Spinal cord (tissue), 10 donors: Measurements from ENCODE around the gene CRLF1. TPM values are rescaled to one million over a fixed set of nuclear protein-coding genes. Genes with fewer than 3 reads are reported as not detected.

Source experiments
- DNase-seq, 6 donors: peaks; one replicate each; pipeline versions ENCODE4 v3.0.0 to v3.0.0-alpha.2; 2013 to 2015; ENCODE audit warnings: low spot score in 6 of 6, low read depth in 4 of 6
- H3K27ac ChIP-seq: one replicate; pipeline ENCODE4 v1.5.1; 2013; ENCODE audit warnings: low read depth, low read length, control low read depth
- H3K27me3 ChIP-seq: one replicate; pipeline ENCODE4 v1.6.1; 2013; ENCODE audit warnings: low read length; ENCODE audit not compliant: control insufficient read depth, insufficient read depth
- H3K36me3 ChIP-seq: one replicate; pipeline ENCODE4 v1.6.1; 2013; ENCODE audit warnings: low read length; ENCODE audit not compliant: control insufficient read depth, insufficient read depth
- H3K4me1 ChIP-seq: one replicate; pipeline ENCODE4 v1.6.1; 2013; ENCODE audit warnings: low read length; ENCODE audit not compliant: control insufficient read depth, insufficient read depth
- H3K4me3 ChIP-seq: one replicate; pipeline ENCODE4 v1.5.1; 2013; ENCODE audit warnings: low read depth, low read length, control low read depth
- H3K9me3 ChIP-seq: one replicate; pipeline ENCODE4 v1.6.1; 2013; ENCODE audit warnings: low read length; ENCODE audit not compliant: control insufficient read depth, insufficient read depth
- WGBS: methylation state at CpG from one replicate; pipeline ENCODE4 v1.1.5; 2013; ENCODE audit warnings: missing lambda C conversion rate; ENCODE audit not compliant: insufficient coverage; 5-methylcytosine and 5-hydroxymethylcytosine counted together
- polyA plus RNA-seq, 2 donors: library from polyadenylated mRNA; unstranded; fragments of 120-200 nt; gene quantifications; one replicate each; pipeline ENCODE4 v1.2.1, GENCODE V29; 2013; ENCODE audit not compliant: insufficient read length in 2 of 2
- total RNA-seq, 2 donors: library from RNA; depleted of rRNA in 1 of 2; stranded (reverse); fragments of 120-200 nt in 1 of 2; fragments of >200 nt in 1 of 2; gene quantifications; one replicate each; pipeline versions ENCODE4 v1.2.3 to v1.2.4, GENCODE V29; 2013 to 2014
- donor health status: healthy.

The CRLF1 gene
- total and polyA plus RNA-seq, 4 donors = 3.1 to 27.2 (median 13.9) TPM

DNA sequence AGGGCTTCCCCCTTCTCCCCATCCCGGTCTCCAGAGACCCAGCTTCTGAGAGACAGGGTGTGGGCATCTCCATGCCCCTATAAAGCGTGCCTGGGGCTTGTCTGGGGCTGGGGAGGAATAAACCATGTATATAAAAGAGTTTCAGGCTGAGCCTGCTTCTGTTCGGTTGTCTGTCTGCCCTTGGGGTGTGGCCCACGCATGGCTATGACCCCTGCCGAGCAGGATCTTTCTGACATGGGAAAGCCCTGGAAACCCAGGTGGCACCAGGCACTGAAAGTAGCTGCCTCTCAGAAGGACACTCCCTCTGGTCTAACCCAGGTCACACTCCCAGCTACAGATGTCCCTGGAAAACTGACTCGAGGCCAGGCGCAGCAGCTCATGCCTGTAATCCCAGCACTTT, 14.3 kb upstream of the CRLF1 start:
- no peak overlapping the region for H3K4me3 ChIP-seq
- WGBS = 79% methylated on average over 5 of the region's 7 CpGs
- no peaks in the 10 kb centered on the region for H3K27me3 ChIP-seq
- H3K36me3 ChIP-seq = peaks cover 46% of the 10 kb centered on the region
- no peak overlapping the region for H3K27ac ChIP-seq
- no peaks in the 10 kb centered on the region for H3K9me3 ChIP-seq
- no peaks in the 10 kb centered on the region for H3K4me1 ChIP-seq
- no peak for DNase-seq

DNA sequence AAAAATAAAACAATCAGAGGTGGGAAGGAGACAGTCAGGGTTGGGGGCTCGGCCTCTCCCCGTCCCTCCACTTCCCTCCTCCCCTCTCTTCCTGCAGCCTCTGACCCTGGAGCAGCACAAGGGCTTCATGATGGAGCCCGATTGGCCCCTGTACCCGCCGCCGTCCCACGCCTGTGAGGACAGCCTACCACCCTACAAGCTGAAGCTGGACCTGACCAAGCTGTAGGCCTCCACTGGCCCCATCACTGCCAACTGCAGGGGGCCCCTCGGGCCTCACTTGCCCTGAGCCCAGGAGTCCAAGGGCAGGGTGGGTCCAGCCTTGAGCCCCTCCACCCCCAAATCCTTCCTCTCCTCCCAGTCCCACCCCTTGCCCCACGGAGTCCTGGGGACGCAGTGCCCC, 13.7 kb upstream of the CRLF1 start:
- 88% methylated on average over 8 of the region's 10 CpGs for WGBS
- H3K27ac ChIP-seq = no peak overlapping the region
- no peak for DNase-seq
- H3K4me1 ChIP-seq = no peaks in the 10 kb centered on the region
- peaks cover 47% of the 10 kb centered on the region for H3K36me3 ChIP-seq
- no peak overlapping the region for H3K4me3 ChIP-seq
- H3K9me3 ChIP-seq = no peaks in the 10 kb centered on the region
- no peaks in the 10 kb centered on the region for H3K27me3 ChIP-seq

DNA sequence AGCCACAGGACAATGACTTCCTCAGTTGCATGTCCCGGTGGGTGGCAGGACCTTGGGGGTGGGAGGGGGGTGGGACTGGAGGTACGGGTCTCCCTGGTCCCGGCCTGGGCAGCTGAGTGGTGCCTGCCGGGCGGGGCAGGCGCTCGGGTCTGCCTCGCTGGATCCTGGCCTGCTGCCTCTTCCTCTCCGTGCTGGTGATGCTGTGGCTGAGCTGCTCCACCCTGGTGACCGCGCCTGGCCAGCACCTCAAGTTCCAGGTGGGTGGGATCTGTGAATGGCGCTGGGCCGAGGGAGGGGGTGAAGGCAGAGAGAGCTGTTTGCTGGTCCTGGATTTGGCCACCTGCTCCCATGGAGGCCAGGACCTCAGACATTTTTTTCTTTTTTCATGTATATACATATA, 11.6 kb upstream of the CRLF1 start:
- Histone ChIP-seq H3K36me3 (peaks cover 63% of the 10 kb centered on the region), H3K4me1 (peaks cover 15% of the 10 kb centered on the region), H3K27me3 (peaks cover 5% of the 10 kb centered on the region), H3K9me3 (no peaks in the 10 kb centered on the region), H3K27ac (no peak overlapping the region), H3K4me3 (no peak overlapping the region)
- no peak for DNase-seq
- WGBS = 94% methylated on average over 11 of the region's 13 CpGs

DNA sequence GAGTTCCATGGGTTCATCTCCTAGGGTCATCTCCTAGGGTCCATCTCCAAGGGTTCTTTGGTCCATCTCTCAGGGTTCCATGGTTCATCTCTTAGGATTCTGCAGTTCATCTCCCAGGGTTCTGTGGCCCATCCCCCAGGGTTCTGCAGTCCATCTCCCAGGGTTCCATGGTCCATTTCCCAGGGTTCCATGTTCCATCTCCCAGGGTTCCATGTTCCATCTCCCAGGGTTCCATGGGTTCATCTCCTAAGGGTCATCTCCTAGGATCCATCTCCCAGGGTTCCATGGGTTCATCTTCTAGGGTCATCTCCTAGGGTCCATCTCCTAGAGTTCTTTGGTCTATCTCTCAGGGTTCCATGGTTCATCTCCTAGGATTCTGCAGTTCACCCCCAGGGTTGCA, 11.0 kb upstream of the CRLF1 start:
- Histone ChIP-seq H3K36me3 (peaks cover 63% of the 10 kb centered on the region), H3K4me1 (peaks cover 18% of the 10 kb centered on the region), H3K27ac (no peak overlapping the region), H3K27me3 (peaks cover 6% of the 10 kb centered on the region), H3K9me3 (no peaks in the 10 kb centered on the region), H3K4me3 (no peak overlapping the region)
- DNase-seq = no peak

DNA sequence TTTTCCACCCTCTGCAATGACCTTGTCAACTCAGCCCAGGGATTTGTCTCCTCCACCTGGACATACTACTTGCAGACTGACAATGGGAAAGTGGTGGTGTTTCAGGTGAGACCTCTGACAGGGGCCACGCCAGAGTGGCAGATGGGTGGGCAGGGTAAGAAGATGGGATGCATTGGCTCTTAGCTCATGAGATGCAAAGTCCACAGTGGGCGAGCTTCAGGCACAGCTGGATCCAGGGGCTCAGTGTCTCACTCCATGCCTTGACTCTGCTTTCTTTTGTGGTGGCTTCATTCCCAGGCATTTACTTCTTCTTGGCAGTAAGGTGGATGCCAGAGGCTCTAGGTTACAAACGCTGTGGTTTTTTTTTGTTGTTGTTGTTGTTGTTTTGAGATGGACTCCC, 9.4 kb upstream of the CRLF1 start:
- peaks cover 34% of the 10 kb centered on the region for H3K4me1 ChIP-seq
- H3K27ac ChIP-seq = no peak overlapping the region
- no peak overlapping the region for H3K4me3 ChIP-seq
- H3K9me3 ChIP-seq = no peaks in the 10 kb centered on the region
- H3K36me3 ChIP-seq = peaks cover 61% of the 10 kb centered on the region
- no peak for DNase-seq
- WGBS = 100% methylated on average over 2 of the region's 3 CpGs
- peaks cover 19% of the 10 kb centered on the region for H3K27me3 ChIP-seq

DNA sequence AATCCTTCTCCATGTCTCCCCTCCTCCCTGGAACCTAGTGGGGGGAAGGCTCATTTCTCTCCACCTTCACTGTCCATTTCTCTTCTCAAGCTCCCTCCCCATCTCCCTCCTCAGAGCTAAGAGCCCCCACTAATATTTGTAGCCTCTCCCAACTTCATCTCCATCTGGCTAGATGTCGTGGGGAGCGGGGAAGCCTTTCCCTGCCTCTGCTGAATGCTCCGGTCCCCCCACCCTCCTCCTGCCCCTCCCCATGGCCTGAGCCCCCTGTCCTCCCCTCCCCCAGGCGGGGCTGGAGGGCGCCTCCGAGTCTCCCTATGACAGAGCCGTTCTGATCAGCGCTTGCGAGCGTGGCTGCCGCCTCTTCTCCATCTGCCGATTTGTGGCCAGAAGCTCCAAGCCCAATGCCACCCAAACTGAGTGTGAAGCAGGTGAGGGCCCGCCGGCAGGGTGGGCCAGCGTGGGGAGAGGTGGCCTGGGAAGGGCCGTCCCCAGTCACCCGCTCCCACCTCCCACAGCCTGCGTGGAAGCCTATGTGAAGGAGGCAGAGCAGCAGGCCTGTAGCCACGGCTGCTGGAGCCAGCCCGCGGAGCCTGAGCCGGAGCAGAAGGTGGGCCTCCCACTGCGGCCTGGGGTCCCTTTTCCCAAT, 7.1 kb upstream of the CRLF1 start:
- Histone ChIP-seq H3K4me1 (peaks cover 44% of the 10 kb centered on the region), H3K27me3 (peaks cover 42% of the 10 kb centered on the region), H3K36me3 (peaks cover 40% of the 10 kb centered on the region), H3K9me3 (no peaks in the 10 kb centered on the region), H3K27ac (no peak overlapping the region), H3K4me3 (peak overlapping the region; percentile 33)
- 25% methylated on average over 15 of the region's 23 CpGs for WGBS
- DNase-seq = peak in 1 of 6 donors; percentile 43

DNA sequence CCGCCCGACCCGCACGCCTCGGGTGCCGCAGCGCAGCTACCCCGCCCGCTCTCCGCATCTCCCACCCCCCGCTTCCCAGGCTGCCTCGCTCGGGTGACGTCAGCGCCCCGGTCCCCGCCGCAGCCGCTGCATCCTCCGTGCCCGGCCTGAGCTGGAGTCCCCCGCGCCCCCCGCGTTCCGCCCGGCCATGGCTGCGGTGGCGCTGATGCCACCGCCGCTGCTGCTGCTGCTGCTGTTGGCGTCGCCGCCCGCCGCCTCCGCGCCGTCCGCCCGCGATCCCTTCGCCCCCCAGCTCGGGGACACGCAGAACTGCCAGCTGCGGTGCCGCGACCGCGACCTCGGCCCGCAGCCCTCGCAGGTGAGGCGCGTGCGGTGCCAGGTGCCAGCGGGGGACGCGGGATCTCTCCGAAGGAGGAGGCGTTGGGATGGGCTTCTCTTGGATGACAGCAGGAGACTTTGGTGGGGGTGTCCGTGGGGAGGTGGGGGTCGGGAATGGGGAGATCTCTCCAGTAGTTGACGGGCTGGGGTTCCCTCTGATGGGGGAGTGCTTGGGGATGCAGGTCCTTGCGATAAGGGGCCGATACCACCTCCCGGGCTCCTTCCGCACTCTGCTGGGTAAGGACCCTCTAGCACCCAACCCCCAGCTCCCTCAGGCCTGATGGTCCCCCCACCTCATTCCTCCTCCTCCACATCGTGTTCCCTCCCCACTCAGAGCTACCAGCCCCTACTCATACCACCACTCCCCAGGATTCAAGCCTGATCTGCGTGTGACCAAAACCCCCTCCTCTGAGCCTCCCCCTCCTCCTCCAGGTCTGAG, 6.4 kb upstream of the CRLF1 start, which contains the start of gene TMEM59L:
Gene TMEM59L, plus strand, starts transcription at position 99 of the 817 bp plus-strand sequence. Its CDS starts 89 bp downstream, at position 188.
- Histone ChIP-seq H3K36me3 (peaks cover 36% of the 10 kb centered on the region), H3K27me3 (peaks cover 49% of the 10 kb centered on the region), H3K4me1 (peaks cover 45% of the 10 kb centered on the region), H3K9me3 (no peaks in the 10 kb centered on the region), H3K4me3 (peak within 1 kb of the TSS; percentile 52), H3K27ac (no peak within 1 kb of the TSS)
- WGBS = under 1% methylated on average over 65 of the region's 70 CpGs
- peak in 4 of 6 donors; percentile 66 to 94 (median 79) for DNase-seq

DNA sequence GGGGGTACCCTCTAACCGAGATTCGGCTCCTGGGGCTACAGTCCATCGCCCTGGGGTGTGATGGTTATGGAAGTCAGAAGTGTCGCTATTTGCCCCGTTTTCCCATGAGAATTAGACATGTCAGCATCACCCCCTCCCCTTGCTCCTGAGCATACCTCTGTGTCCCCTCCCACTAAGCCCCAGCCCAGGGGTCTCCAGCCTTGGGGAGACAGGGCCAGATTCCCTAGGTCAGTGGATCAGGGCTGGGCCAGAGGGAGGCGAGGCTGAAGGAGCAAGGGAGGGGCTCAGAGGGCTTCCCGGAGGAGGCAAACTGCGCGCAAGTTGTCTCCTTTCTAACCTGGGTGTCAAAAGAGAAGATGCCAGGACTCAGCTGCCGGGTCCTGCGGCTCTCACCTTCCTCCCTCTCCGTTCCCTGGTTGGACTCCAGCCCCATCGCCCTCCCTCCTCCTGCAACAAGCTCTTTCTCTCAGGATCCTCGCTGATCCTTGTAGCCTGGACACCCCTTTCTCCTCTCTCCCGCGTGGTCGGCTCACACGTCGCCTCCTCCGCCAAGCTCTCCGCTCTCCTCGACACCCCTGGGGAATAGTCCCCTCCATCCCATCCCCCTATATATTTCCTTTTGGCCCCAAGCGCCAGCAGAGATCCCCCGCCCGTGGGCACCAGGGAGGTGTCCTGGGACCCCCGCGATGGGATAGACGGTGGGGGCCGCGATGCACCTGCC, 5.6 kb upstream of the CRLF1 start:
- DNase-seq = peak in 1 of 6 donors; percentile 50
- peaks cover 57% of the 10 kb centered on the region for H3K27me3 ChIP-seq
- H3K9me3 ChIP-seq = no peaks in the 10 kb centered on the region
- H3K36me3 ChIP-seq = peaks cover 28% of the 10 kb centered on the region
- peaks cover 52% of the 10 kb centered on the region for H3K4me1 ChIP-seq
- WGBS = under 1% methylated on average over 26 of the region's 30 CpGs
- peak overlapping the region; percentile 52 for H3K4me3 ChIP-seq
- no peak overlapping the region for H3K27ac ChIP-seq

DNA sequence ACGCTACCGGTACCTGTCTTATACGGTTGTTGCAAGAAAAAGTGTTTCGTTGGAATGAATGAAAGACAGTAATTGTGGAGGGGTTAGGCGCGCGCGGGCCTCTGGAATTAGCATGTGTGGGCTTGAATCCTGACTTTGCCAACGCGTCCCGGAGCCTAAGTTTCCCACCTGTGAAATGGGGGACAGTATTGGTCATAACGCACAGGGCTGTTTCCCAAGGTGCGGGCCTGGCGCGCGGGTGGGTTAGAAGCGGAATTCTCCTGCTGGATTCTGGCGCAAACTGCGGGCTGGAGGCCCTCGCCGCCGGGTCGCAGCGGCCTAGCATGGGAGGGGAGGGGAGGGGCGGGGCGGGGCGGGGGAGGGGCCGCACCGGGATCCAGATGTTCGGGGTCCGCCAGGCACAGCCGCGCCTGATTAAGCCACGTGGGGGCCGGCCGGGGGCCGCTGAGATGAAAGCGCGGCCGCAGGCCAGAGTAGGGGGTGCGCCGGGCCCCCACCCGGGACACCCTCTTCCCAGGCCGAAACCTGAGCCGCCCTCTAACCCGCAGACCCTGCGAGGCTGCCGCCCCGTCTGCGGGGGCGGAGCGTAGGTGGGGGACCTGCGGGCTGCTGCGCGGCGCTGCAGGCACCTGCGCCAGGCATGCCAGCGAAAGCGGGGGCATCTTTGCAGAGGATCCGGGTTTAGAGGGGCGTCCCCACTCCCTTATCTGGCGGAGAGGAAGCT, 4.9 kb upstream of the CRLF1 start:
- H3K4me1 ChIP-seq = peaks cover 57% of the 10 kb centered on the region
- WGBS = under 1% methylated on average over 58 of the region's 62 CpGs
- peaks cover 22% of the 10 kb centered on the region for H3K36me3 ChIP-seq
- peaks cover 62% of the 10 kb centered on the region for H3K27me3 ChIP-seq
- H3K9me3 ChIP-seq = no peaks in the 10 kb centered on the region
- peak in 1 of 6 donors; percentile 29 for DNase-seq
- H3K27ac ChIP-seq = no peak overlapping the region
- H3K4me3 ChIP-seq = peak overlapping the region; percentile 52
